H1 (cell line): ENCODE measurements around the gene CEP83. TPM values are rescaled to one million over a fixed set of nuclear protein-coding genes. Genes with fewer than 3 reads are reported as not detected.
A peak's percentile ranks its signal among the peaks of the same experiment; 100 is the strongest.

Source experiments
- CTCF ChIA-PET: fragments of 300-600 bp; sonication (Branson Sonifier 250); formaldehyde crosslinking; loops from one replicate; lab custom pipeline; 2021; ENCODE audit not compliant: partially characterized antibody; lab: Charles Lee
- POLR2A ChIA-PET: fragments of 300-600 bp; sonication (Branson Sonifier 250); formaldehyde crosslinking; loops from one replicate; lab custom pipeline; 2021; ENCODE audit warnings: inconsistent platforms; ENCODE audit not compliant: partially characterized antibody; lab: Charles Lee
- DNase-seq, 2 experiments: peaks; one replicate each; pipeline versions ENCODE4 v3.0.0 to v3.0.0-alpha.2; 2010 to 2022; ENCODE audit warnings: low spot score in 2 of 2, low read depth in 1 of 2, mixed read lengths in 1 of 2
- FAIRE-seq: peaks from 2 replicates; lab custom pipeline; 2011; peaks lifted over from hg19 to GRCh38; lab: Jason Lieb, UNC
- H2AFZ ChIP-seq: 2 replicates; pipeline ENCODE4 v1.8.1; 2012; ENCODE audit warnings: low read length, inconsistent platforms
- H2AK5ac ChIP-seq: 2 replicates; pipeline ENCODE4 v1.6.1; 2013; ENCODE audit warnings: low read depth, low read length
- H2BK120ac ChIP-seq: replicated peaks from 2 replicates; pipeline ENCODE3; 2013; ENCODE audit warnings: low read depth, low read length, inconsistent platforms
- H2BK12ac ChIP-seq: 2 replicates; pipeline ENCODE4 v1.6.1; 2013; ENCODE audit warnings: low read depth, low read length
- H2BK15ac ChIP-seq: 2 replicates; pipeline ENCODE4 v1.6.1; 2013; ENCODE audit warnings: low read length
- H2BK20ac ChIP-seq: 2 replicates; pipeline ENCODE4 v1.6.1; 2013; ENCODE audit warnings: low read length
- H2BK5ac ChIP-seq: 2 replicates; pipeline ENCODE4 v1.6.1; 2013; ENCODE audit warnings: low read depth, low read length
- H3K14ac ChIP-seq: 2 replicates; pipeline ENCODE4 v1.6.1; 2013; ENCODE audit warnings: inconsistent platforms; ENCODE audit not compliant: insufficient read length
- H3K18ac ChIP-seq: 2 replicates; pipeline ENCODE4 v1.6.1; 2013; ENCODE audit warnings: low read length; ENCODE audit errors: extremely low read depth
- H3K23ac ChIP-seq: 2 replicates; pipeline ENCODE4 v1.6.1; 2013; ENCODE audit warnings: inconsistent platforms; ENCODE audit not compliant: insufficient read length
- H3K23me2 ChIP-seq: 2 replicates; pipeline ENCODE4 v1.6.1; 2013; ENCODE audit warnings: low read depth, low read length
- H3K27ac ChIP-seq: 2 replicates; pipeline ENCODE4 v1.6.1; 2011; ENCODE audit warnings: low read depth, low read length, inconsistent platforms
- H3K27me3 ChIP-seq, 4 experiments: replicated peaks in 1 of 4; 1 replicate in 1 of 4; 2 replicates in 3 of 4; pipeline versions ENCODE4 v1.6.1 to v1.8.1; 2011 to 2013; ENCODE audit warnings: low read length in 3 of 4, mild to moderate bottlenecking in 3 of 4, inconsistent platforms in 2 of 4, mixed read lengths in 2 of 4, moderate library complexity in 1 of 4; ENCODE audit not compliant: control insufficient read depth in 3 of 4, insufficient read depth in 3 of 4; ENCODE audit errors: extremely low read depth in 1 of 4
- H3K36me3 ChIP-seq, 4 experiments: 2 replicates each; pipeline versions ENCODE4 v1.6.1 to v1.8.1; 2011 to 2013; ENCODE audit warnings: mild to moderate bottlenecking in 4 of 4, low read length in 3 of 4, moderate library complexity in 2 of 4, control low read depth in 1 of 4, inconsistent platforms in 1 of 4; ENCODE audit not compliant: insufficient read depth in 4 of 4, control insufficient read depth in 2 of 4
- H3K4ac ChIP-seq: replicated peaks from 2 replicates; pipeline ENCODE3; 2013; ENCODE audit warnings: low read length, low read depth, mixed read lengths, inconsistent platforms; ENCODE audit not compliant: insufficient read length
- H3K4me1 ChIP-seq, 4 experiments: replicated peaks in 1 of 4; 1 replicate in 1 of 4; 2 replicates in 3 of 4; pipeline versions ENCODE4 v1.6.1 to v1.8.1; 2011 to 2013; ENCODE audit warnings: low read length in 3 of 4, inconsistent platforms in 2 of 4, mixed read lengths in 1 of 4; ENCODE audit not compliant: insufficient read depth in 4 of 4, control insufficient read depth in 3 of 4
- H3K4me2 ChIP-seq, 2 experiments: 2 replicates each; pipeline versions ENCODE4 v1.6.1 to v1.8.1; 2011 to 2013; ENCODE audit warnings: low read depth in 2 of 2, low read length in 2 of 2, control low read depth in 1 of 2, inconsistent platforms in 1 of 2, mild to moderate bottlenecking in 1 of 2; ENCODE audit not compliant: insufficient read depth in 1 of 2
- H3K4me3 ChIP-seq, 4 experiments: fragments of 200-600, 300-600 bp in 1 of 4; sonication (generic), shearing (Covaris generic), sonication (Bioruptor Twin) in 1 of 4; 2 replicates each; pipeline versions ENCODE4 v1.5.1 to v1.8.1; 2011 to 2016; ENCODE audit warnings: low read length in 4 of 4, low read depth in 3 of 4, control low read depth in 2 of 4, inconsistent platforms in 2 of 4, mild to moderate bottlenecking in 2 of 4, mixed read lengths in 1 of 4, moderate library complexity in 1 of 4; ENCODE audit not compliant: insufficient read depth in 2 of 4; ENCODE audit errors: extremely low read depth in 1 of 4
- H3K56ac ChIP-seq: replicated peaks from 2 replicates; pipeline ENCODE3; 2013; ENCODE audit warnings: low read depth, mild to moderate bottlenecking, mixed read lengths, low read length, inconsistent platforms; ENCODE audit not compliant: insufficient read length
- H3K79me1 ChIP-seq: 2 replicates; pipeline ENCODE4 v1.6.1; 2013; ENCODE audit warnings: low read depth, low read length, control low read depth
- H3K79me2 ChIP-seq, 2 experiments: 2 replicates each; pipeline versions ENCODE4 v1.6.1 to v1.8.1; 2012 to 2013; ENCODE audit warnings: low read length in 2 of 2, mild to moderate bottlenecking in 2 of 2, inconsistent platforms in 1 of 2; ENCODE audit not compliant: insufficient read depth in 2 of 2, control insufficient read depth in 1 of 2
- H3K9ac ChIP-seq, 4 experiments: replicated peaks in 1 of 4; 1 replicate in 1 of 4; 2 replicates in 3 of 4; pipeline versions ENCODE4 v1.6.1 to v1.8.1; 2011 to 2013; ENCODE audit warnings: low read depth in 3 of 4, low read length in 3 of 4, control low read depth in 2 of 4, mild to moderate bottlenecking in 2 of 4, moderate library complexity in 2 of 4, inconsistent platforms in 1 of 4; ENCODE audit errors: extremely low read depth in 1 of 4
- H3K9me3 ChIP-seq, 2 experiments: 2 replicates each; pipeline versions ENCODE4 v1.6.1 to v1.8.1; 2012 to 2013; ENCODE audit warnings: mild to moderate bottlenecking in 2 of 2, moderate library complexity in 2 of 2, control low read depth in 1 of 2, inconsistent platforms in 1 of 2, low read depth in 1 of 2, low read length in 1 of 2, mixed read lengths in 1 of 2; ENCODE audit not compliant: insufficient read depth in 2 of 2
- H4K20me1 ChIP-seq, 2 experiments: replicated peaks in 1 of 2; 2 replicates each; pipeline versions ENCODE3 to v1.8.1; 2011 to 2013; ENCODE audit warnings: inconsistent platforms in 2 of 2, low read length in 2 of 2, mild to moderate bottlenecking in 1 of 2; ENCODE audit not compliant: insufficient read depth in 2 of 2, control insufficient read depth in 1 of 2
- H4K5ac ChIP-seq: 2 replicates; pipeline ENCODE4 v1.6.1; 2013; ENCODE audit warnings: low read length, low read depth, mixed read lengths, inconsistent platforms; ENCODE audit not compliant: insufficient read length
- H4K8ac ChIP-seq: 2 replicates; pipeline ENCODE4 v1.8.0; 2013; ENCODE audit warnings: mild to moderate bottlenecking, moderate library complexity, low read length, inconsistent platforms; ENCODE audit not compliant: insufficient read depth; ENCODE audit errors: extremely low read depth
- H4K91ac ChIP-seq: replicated peaks from 2 replicates; pipeline ENCODE3; 2013; ENCODE audit warnings: low read length, mixed read lengths, inconsistent platforms; ENCODE audit not compliant: insufficient read length
- JUN ChIP-seq: IDR thresholded peaks from 2 replicates; pipeline ENCODE4 v1.6.1; 2011; ENCODE audit warnings: low read depth, mild to moderate bottlenecking, improper control_type of control experiment, low read length
- PHF8 ChIP-seq: fragments of 200-600 bp; sonication (generic); conservative IDR thresholded peaks from 2 replicates; pipeline ENCODE4 v1.7.1; 2012; ENCODE audit warnings: low read depth, mild to moderate bottlenecking, inconsistent platforms, low read length, moderate library complexity
- WGBS, 2 experiments: shearing (Covaris generic) in 1 of 2; methylation state at CpG; one replicate each; pipeline versions ENCODE4 v1.1.6 to v1.1.7; 2013 to 2015; ENCODE audit warnings: low lambda C conversion rate in 2 of 2, mixed read lengths in 2 of 2, inconsistent platforms in 1 of 2, low coverage in 1 of 2, missing lambda C conversion rate in 1 of 2; ENCODE audit not compliant: insufficient replicate concordance in 2 of 2, insufficient coverage in 1 of 2, insufficient read length in 1 of 2; ENCODE audit errors: extremely low coverage in 1 of 2, missing lambda C conversion rate in 1 of 2; 5-methylcytosine and 5-hydroxymethylcytosine counted together
- polyA plus RNA-seq, 7 experiments: library from polyadenylated mRNA; depleted of rRNA in 3 of 7; stranded (reverse) in 5 of 7; unstranded in 2 of 7; fragments of >200 nt in 5 of 7; fragments of 200-250 nt in 2 of 7; gene quantifications; 1 replicate in 5 of 7; 2 replicates in 1 of 7; 4 replicates in 1 of 7; pipeline versions ENCODE4 v1.2.1 to v1.2.3, GENCODE V29; 2011 to 2013; ENCODE audit warnings: missing spikeins in 2 of 7, mixed read lengths in 2 of 7
- total RNA-seq: library from RNA; stranded (reverse); fragmentation: NEBNext Ultra II Directional; extraction: Animal tissue kit (Norgen Biotek cat#: 25700); gene quantifications from 2 replicates; pipeline ENCODE4 v1.2.1, GENCODE V29; 2021

The CEP83 gene
- total and polyA plus RNA-seq, 2 of the 8 experiments (the other 6 are each of a cell fraction or from before 2014, with no cell fraction given): 6.0 to 25.8 TPM

GRCh38 chr12:94284046-94284445, 175.6 kb downstream of the CEP83 start:
- no peak overlapping the region for H3K14ac ChIP-seq
- no peak overlapping the region for H3K56ac ChIP-seq
- H3K27ac ChIP-seq: no peak overlapping the region
- no peaks in the 10 kb centered on the region for H4K20me1 ChIP-seq
- H2BK12ac ChIP-seq: no peak overlapping the region
- no peak for FAIRE-seq
- DNase-seq: peak in 1 of 2 experiments; percentile 8
- no peaks in the 10 kb centered on the region for H3K9me3 ChIP-seq
- CTCF ChIA-PET: interaction anchor here (1.0 to 1.8 kb wide), 3 partner anchors 12 to 64 kb away, joined by 3 to 4 read pairs (median 3); no protein-coding TSS in a partner anchor
- no peak overlapping the region for H3K23ac ChIP-seq
- H3K4me1 ChIP-seq: peaks cover 0 to 12% (median 7%) of the 10 kb centered on the region in 4 experiments; a peak in 6 of 7 replicates
- H2BK20ac ChIP-seq: no peak overlapping the region
- H3K79me1 ChIP-seq: no peaks in the 10 kb centered on the region
- no peak overlapping the region for H2BK15ac ChIP-seq
- H3K4me2 ChIP-seq: no peak overlapping the region
- no peak overlapping the region for H4K5ac ChIP-seq
- H2AK5ac ChIP-seq: no peak overlapping the region
- H4K91ac ChIP-seq: no peak overlapping the region
- no peaks in the 10 kb centered on the region for H3K79me2 ChIP-seq
- H2BK5ac ChIP-seq: no peak overlapping the region
- H3K36me3 ChIP-seq: peaks cover 0 to 3% (median 0%) of the 10 kb centered on the region in 4 experiments; a peak in 2 of 8 replicates
- no peak overlapping the region for H3K4me3 ChIP-seq
- no peak overlapping the region for H3K18ac ChIP-seq
- H3K23me2 ChIP-seq: no peaks in the 10 kb centered on the region
- no peak overlapping the region for H2AFZ ChIP-seq
- POLR2A ChIA-PET: no interaction called here
- no peak overlapping the region for H3K9ac ChIP-seq
- H4K8ac ChIP-seq: no peak overlapping the region
- H3K27me3 ChIP-seq: no peaks in the 10 kb centered on the region
- H3K4ac ChIP-seq: no peak overlapping the region
- no CpG with 5 or more reads among the region's 1 CpG for WGBS, 2 experiments
- H2BK120ac ChIP-seq: no peak overlapping the region
- TF ChIP-seq JUN (no peak), PHF8 (no peak)
